Measurements from ENCODE around the gene JAKMIP3.

The JAKMIP3 gene

GRCh38 chr10:132065491-132066105, at the start of gene JAKMIP3:
TSS of gene JAKMIP3 (plus strand) at chr10:132065946. CDS start at chr10:132104809, 38,863 bp downstream.
- Mint-ChIP-seq H3K4me1 (peaks cover 6% of the 10 kb centered on the region), H3K27ac (no peak within 1 kb of the TSS), H3K4me3 (peak within 1 kb of the TSS; percentile 77), H3K9me3 (no peaks in the 10 kb centered on the region), H3K27me3 (no peaks in the 10 kb centered on the region), H3K36me3 (no peaks in the 10 kb centered on the region)

DNA sequence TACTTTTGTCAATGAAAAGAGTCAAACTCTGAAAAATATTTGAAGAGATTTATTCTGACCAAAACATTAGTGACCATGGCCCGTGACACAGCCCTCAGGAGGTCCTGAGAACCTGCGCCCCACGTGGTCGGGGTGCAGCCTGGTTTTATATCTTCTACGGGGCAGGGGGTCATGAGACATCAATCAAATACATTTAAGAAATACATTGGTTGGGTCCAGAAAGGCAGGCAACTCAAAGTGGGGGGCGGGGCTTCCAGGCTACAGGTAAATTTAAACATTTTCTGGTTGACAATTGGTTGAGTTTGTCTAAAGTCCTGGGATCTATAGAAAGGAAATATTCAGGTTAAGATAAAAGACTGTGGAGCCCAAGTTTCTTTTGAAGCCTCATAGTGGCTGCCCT, 49.2 kb upstream of the JAKMIP3 start:
- Mint-ChIP-seq H3K4me3 (no peak overlapping the region), H3K4me1 (no peaks in the 10 kb centered on the region), H3K9me3 (no peaks in the 10 kb centered on the region), H3K27ac (no peak overlapping the region), H3K27me3 (no peaks in the 10 kb centered on the region), H3K36me3 (no peaks in the 10 kb centered on the region)

DNA sequence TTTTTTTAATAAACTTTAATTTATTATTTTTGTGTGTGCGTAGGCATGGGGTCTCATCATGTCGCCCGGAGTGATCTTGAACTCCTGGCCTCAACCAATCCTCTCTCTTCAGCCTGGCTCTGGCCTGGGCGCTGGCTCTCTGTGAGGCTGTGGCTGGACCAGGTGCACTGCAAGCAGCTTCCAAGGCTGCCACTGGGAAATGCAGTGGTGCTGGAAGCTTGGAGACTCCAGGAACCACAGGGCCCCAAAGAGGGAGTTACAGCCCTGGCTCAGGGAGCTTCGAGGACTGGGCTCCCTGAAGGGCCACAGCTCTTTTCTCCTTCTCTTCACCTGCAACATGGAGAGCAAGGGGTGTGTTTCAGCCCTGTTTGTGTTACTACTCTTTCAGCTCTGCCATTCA, 47.3 kb upstream of the JAKMIP3 start:
- H3K9me3 Mint-ChIP-seq: no peaks in the 10 kb centered on the region
- H3K4me3 Mint-ChIP-seq: no peak overlapping the region
- H3K4me1 Mint-ChIP-seq: peaks cover 6% of the 10 kb centered on the region
- H3K27ac Mint-ChIP-seq: no peak overlapping the region
- H3K36me3 Mint-ChIP-seq: no peaks in the 10 kb centered on the region
- H3K27me3 Mint-ChIP-seq: peaks cover 3% of the 10 kb centered on the region

DNA sequence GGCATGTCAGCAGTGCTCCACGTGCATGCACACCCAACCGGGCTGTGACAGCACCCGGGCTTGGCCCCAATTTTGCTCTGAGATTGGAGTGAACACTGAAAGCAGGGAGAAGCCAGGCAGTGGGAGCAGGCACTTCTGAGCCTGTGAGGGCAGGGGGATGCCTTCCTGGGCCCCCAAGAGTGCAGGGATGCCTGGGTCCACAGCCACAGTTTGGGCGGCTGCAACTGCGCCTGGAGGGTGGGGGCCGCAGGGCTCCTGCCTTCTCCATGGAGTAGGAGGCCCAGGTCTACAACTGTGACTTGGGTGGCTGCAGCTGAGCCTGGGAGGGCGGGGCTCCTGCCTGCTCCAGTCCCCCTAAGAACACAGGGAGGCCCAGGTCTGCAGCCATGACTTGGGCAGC, 46.4 kb upstream of the JAKMIP3 start:
- Mint-ChIP-seq H3K36me3 (no peaks in the 10 kb centered on the region), H3K27ac (no peak overlapping the region), H3K9me3 (no peaks in the 10 kb centered on the region), H3K27me3 (peaks cover 6% of the 10 kb centered on the region), H3K4me1 (peaks cover 9% of the 10 kb centered on the region), H3K4me3 (no peak overlapping the region)

GRCh38 chr10:132020456-132020855, 45.3 kb upstream of the JAKMIP3 start:
- Mint-ChIP-seq H3K4me3 (no peak overlapping the region), H3K27ac (no peak overlapping the region), H3K4me1 (peaks cover 10% of the 10 kb centered on the region), H3K9me3 (no peaks in the 10 kb centered on the region), H3K36me3 (no peaks in the 10 kb centered on the region), H3K27me3 (peaks cover 8% of the 10 kb centered on the region)

- H3K4me3 Mint-ChIP-seq: no peak overlapping the region
- H3K36me3 Mint-ChIP-seq: no peaks in the 10 kb centered on the region
- H3K4me1 Mint-ChIP-seq: peaks cover 10% of the 10 kb centered on the region
- no peaks in the 10 kb centered on the region for H3K9me3 Mint-ChIP-seq
- no peak overlapping the region for H3K27ac Mint-ChIP-seq
- H3K27me3 Mint-ChIP-seq: peaks cover 8% of the 10 kb centered on the region
These were observed 44.7 kb upstream of the JAKMIP3 start for GRCh38 chr10:132021046-132021445.

DNA sequence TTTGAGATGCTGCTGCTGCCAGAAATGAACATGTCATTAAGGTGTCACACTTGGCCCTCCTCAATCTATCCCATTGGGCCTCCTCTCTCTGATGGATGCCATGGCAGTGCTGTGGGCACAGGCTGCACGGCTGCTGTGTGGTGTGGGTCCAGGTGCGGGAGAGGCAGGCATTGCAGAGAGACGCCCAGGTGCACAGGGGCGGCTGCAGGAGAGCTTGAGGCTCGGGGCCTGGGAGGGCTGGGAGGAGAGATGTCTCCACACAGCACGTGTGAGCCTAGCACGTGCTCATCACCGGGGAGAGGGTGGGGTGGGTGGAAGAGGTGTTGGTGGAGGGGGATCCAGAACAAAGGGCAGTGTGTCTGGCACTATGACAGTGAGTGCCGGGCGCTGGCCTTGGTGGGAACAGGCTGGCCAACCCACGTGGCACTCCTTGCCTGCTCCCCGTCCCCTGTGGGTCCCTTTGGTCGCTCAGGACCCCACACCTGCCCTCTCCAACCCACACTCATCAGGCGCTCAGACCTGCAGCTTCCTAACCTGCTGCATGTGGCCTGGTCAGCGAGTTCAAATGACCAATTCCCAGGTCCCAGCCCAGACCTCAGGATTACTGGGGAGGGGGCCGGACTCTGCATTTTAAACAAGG, 44.1 kb upstream of the JAKMIP3 start:
- peaks cover 8% of the 10 kb centered on the region for H3K27me3 Mint-ChIP-seq
- H3K27ac Mint-ChIP-seq: no peak overlapping the region
- H3K4me3 Mint-ChIP-seq: no peak overlapping the region
- H3K36me3 Mint-ChIP-seq: no peaks in the 10 kb centered on the region
- H3K4me1 Mint-ChIP-seq: peaks cover 10% of the 10 kb centered on the region
- H3K9me3 Mint-ChIP-seq: no peaks in the 10 kb centered on the region

- Mint-ChIP-seq H3K4me1 (peaks cover 10% of the 10 kb centered on the region), H3K4me3 (no peak overlapping the region), H3K27me3 (peaks cover 10% of the 10 kb centered on the region), H3K9me3 (no peaks in the 10 kb centered on the region), H3K27ac (no peak overlapping the region), H3K36me3 (no peaks in the 10 kb centered on the region)
These were observed 43.5 kb upstream of the JAKMIP3 start for GRCh38 chr10:132022241-132022640.

GRCh38 chr10:132023092-132023811, 42.5 kb upstream of the JAKMIP3 start:
- Mint-ChIP-seq H3K27me3 (peaks cover 14% of the 10 kb centered on the region), H3K9me3 (no peaks in the 10 kb centered on the region), H3K4me1 (peaks cover 10% of the 10 kb centered on the region), H3K36me3 (no peaks in the 10 kb centered on the region), H3K4me3 (peak overlapping the region; percentile 59), H3K27ac (no peak overlapping the region)

- Mint-ChIP-seq H3K36me3 (no peaks in the 10 kb centered on the region), H3K4me1 (peaks cover 10% of the 10 kb centered on the region), H3K4me3 (no peak overlapping the region), H3K9me3 (no peaks in the 10 kb centered on the region), H3K27me3 (peaks cover 24% of the 10 kb centered on the region), H3K27ac (no peak overlapping the region)
These were observed 38.2 kb upstream of the JAKMIP3 start for GRCh38 chr10:132027423-132027983.

- no peak overlapping the region for H3K27ac Mint-ChIP-seq
- peaks cover 29% of the 10 kb centered on the region for H3K27me3 Mint-ChIP-seq
- no peak overlapping the region for H3K4me3 Mint-ChIP-seq
- H3K4me1 Mint-ChIP-seq: peaks cover 4% of the 10 kb centered on the region
- no peaks in the 10 kb centered on the region for H3K9me3 Mint-ChIP-seq
- no peaks in the 10 kb centered on the region for H3K36me3 Mint-ChIP-seq
These were observed 37.0 kb upstream of the JAKMIP3 start for GRCh38 chr10:132028706-132029105.

DNA sequence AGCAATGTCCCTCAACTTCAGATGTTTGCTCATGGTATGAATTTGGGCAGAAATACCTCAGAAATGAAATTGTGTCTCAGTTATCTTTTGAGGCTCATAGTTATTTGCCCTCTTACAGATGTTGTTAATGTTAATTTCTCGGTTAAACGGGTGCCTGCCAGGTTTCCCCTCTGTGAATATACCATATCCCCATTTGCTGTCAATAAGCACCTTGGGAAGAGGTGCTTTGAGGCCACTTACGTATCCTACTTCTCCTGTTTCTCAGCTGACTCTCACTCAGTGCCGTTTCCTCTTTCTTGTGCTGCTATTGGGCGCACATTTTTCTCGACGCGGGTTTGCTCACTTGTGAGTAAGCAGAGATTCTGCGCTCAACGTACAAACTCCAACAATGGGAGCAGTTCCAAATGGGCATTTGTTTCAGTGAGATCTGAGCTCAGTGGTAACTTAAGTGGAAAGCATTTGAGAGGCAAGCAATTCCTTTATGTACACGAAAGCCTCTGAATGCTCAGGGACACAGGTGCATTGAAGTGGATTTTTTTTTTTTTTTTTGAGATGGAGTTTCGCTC, 34.8 kb upstream of the JAKMIP3 start:
- Mint-ChIP-seq H3K9me3 (no peaks in the 10 kb centered on the region), H3K27me3 (peaks cover 36% of the 10 kb centered on the region), H3K4me3 (no peak overlapping the region), H3K27ac (no peak overlapping the region), H3K4me1 (no peaks in the 10 kb centered on the region), H3K36me3 (no peaks in the 10 kb centered on the region)

GRCh38 chr10:132033632-132034031, 32.1 kb upstream of the JAKMIP3 start:
- peaks cover 37% of the 10 kb centered on the region for H3K27me3 Mint-ChIP-seq
- peaks cover 6% of the 10 kb centered on the region for H3K4me1 Mint-ChIP-seq
- no peaks in the 10 kb centered on the region for H3K36me3 Mint-ChIP-seq
- no peak overlapping the region for H3K27ac Mint-ChIP-seq
- H3K4me3 Mint-ChIP-seq: no peak overlapping the region
- H3K9me3 Mint-ChIP-seq: no peaks in the 10 kb centered on the region

GRCh38 chr10:132035476-132035875, 30.3 kb upstream of the JAKMIP3 start:
- Mint-ChIP-seq H3K36me3 (no peaks in the 10 kb centered on the region), H3K4me3 (no peak overlapping the region), H3K27me3 (peaks cover 38% of the 10 kb centered on the region), H3K27ac (no peak overlapping the region), H3K9me3 (no peaks in the 10 kb centered on the region), H3K4me1 (peaks cover 6% of the 10 kb centered on the region)

DNA sequence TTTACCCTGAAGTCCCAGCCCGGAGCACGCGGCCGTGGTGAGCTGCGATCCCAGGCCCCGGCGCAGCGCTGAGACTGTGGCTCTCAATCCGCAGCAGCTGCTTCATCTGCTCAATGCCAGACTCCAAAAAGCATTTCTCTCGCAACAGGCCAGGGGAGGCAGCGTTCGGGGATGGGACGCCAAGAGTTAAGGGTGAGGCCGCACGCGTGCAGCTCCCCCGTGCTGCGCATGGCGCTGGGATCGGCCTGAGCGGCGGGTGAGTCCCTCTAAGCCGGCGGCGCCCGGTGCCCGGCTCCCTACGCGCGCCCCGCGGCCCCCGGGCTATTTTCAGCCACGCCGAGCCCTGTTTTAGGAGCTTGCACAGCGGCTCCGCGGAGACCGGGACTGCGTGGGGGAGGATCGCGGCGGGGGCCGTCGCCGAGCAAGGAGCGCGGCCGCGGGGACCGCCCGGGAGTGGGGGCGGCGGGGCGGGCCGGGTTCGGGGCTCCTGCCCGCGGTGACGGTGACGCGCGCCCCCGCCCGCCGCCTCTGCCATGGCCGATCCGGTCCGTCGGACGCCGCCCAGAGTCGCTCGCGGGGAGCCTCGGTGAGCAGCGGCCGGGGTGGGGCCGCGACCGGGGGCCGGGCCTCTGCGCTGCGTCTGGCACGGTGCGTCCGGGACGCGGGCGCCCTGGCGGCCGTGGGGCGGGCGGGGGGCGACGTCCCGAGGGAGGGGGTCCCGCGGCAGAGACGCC, 29.4 kb upstream of the JAKMIP3 start:
- Mint-ChIP-seq H3K9me3 (no peaks in the 10 kb centered on the region), H3K36me3 (no peaks in the 10 kb centered on the region), H3K27ac (no peak overlapping the region), H3K4me3 (peak overlapping the region; percentile 59), H3K4me1 (peaks cover 6% of the 10 kb centered on the region), H3K27me3 (peaks cover 34% of the 10 kb centered on the region)

Measured in activated naive CD4-positive, alpha-beta T cell treated with anti-CD3 and anti-CD28 coated beads, Interleukin-2, amount 50 U/mL, for 24 hours (primary cell).